GM12872 (cell line): ENCODE results near the gene CBFA2T2.

Experiments used
- TF ChIP-seq, protein P1 (sequence below): IDR thresholded peaks from 3 replicates; pipeline ENCODE4 v1.5.1; 2011; ENCODE audit warnings: low read depth, mild to moderate bottlenecking, low read length, moderate library complexity; ENCODE audit not compliant: insufficient read depth

Gene CBFA2T2

DNA sequence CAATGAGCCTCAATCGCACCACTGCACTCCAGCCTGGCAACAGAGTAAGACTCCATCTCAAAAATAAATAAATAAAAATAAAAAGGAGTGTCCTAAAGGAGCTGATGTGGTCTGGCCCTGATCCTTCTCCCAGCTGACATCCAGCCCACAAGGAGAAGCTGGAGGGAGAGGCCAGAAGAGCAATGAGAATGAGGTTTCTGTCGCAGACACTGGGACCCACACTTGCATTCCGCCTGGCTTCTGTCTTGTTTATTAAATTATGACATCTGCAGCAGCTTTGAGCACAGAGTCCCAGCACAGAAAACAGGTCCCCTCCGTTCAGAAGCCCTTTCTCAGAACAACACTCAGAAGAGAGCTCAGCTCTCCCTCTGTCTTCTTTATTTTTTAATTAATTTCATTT, 206.6 kb downstream of the CBFA2T2 start:
- TF ChIP-seq, protein P1, sequence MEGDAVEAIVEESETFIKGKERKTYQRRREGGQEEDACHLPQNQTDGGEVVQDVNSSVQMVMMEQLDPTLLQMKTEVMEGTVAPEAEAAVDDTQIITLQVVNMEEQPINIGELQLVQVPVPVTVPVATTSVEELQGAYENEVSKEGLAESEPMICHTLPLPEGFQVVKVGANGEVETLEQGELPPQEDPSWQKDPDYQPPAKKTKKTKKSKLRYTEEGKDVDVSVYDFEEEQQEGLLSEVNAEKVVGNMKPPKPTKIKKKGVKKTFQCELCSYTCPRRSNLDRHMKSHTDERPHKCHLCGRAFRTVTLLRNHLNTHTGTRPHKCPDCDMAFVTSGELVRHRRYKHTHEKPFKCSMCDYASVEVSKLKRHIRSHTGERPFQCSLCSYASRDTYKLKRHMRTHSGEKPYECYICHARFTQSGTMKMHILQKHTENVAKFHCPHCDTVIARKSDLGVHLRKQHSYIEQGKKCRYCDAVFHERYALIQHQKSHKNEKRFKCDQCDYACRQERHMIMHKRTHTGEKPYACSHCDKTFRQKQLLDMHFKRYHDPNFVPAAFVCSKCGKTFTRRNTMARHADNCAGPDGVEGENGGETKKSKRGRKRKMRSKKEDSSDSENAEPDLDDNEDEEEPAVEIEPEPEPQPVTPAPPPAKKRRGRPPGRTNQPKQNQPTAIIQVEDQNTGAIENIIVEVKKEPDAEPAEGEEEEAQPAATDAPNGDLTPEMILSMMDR: no peak

DNA sequence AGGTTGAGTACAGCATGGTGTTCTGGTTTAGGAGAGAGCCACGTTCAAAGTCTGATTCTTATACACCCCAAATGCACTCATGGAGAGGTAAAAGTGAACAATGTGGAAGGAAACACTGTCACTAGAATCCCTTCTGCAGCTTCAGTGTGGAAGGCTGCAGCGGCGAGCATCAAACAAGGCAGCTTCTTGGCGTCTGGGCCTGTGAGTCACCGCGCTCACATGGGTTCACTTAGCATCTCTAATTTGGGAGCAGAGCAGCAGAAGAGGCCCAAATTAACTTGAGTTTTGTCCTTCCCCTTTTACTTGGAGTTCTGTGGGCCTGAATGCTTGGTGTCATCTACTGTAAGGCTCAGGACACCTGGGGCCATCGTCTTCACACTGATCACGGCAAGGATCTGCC, 207.2 kb downstream of the CBFA2T2 start:
- TF ChIP-seq, protein P1: no peak
